Esophagus squamous epithelium (tissue), 4 donors: ENCODE measurements around the gene KDM7A.

ENCODE experiments used
- CTCF ChIP-seq, 6 experiments: fragments of 450-650 bp in 4 of 6; fragments of 200-600 bp in 2 of 6; sonication (generic) in 2 of 6; IDR thresholded peaks; one replicate each; pipeline ENCODE4 v1.5.1; 2016 to 2019; ENCODE audit warnings: antibody characterized with exemption in 6 of 6, mild to moderate bottlenecking in 4 of 6, moderate library complexity in 4 of 6
- POLR2A ChIP-seq, 4 donors: fragments of 450-650 bp; IDR thresholded peaks; one replicate each; pipeline ENCODE4 v1.6.1; 2017; ENCODE audit warnings: antibody characterized with exemption in 4 of 4, mild to moderate bottlenecking in 4 of 4, moderate library complexity in 3 of 4

- no peak for TF ChIP-seq CTCF (IDR thresholded peaks at IDR 0.05)
- TF ChIP-seq POLR2A (IDR thresholded peaks at IDR 0.05) = no peak
Observed at GRCh38 chr7:140217750-140218501, 41.1 kb upstream of the KDM7A start.
